ENCODE results near the gene AMN. TPM values are rescaled to one million over a fixed set of nuclear protein-coding genes. Genes with fewer than 3 reads are reported as not detected.
A peak's percentile ranks its signal among the peaks of the same experiment; 100 is the strongest.

AMN gene
- total RNA-seq, 1 experiment from 2014 or later, result not detected

DNA sequence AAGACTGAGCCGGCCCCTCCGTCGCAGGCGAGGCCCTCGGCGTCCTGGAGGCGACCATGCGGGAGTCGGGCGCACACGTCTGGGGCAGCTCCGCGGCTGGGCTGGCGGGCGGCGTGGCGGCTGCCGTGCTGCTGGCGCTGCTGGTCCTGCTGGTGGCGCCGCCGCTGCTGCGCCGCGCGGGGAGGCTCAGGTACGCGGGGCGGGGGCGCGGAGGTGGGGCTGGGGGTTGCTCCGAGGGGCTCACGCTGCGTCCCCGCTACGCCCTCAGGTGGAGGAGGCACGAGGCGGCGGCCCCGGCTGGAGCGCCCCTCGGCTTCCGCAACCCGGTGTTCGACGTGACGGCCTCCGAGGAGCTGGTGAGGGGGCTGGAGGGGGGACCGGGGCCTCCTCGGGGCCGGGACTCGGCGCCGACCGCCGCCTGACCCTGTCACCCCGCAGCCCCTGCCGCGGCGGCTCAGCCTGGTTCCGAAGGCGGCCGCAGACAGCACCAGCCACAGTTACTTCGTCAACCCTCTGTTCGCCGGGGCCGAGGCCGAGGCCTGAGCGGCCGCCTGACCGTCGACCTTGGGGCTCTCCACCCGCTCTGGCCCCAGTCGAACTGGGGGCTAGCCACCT is 7.8 kb downstream of the AMN start:
- no peak for TF ChIP-seq CTCF (IDR thresholded peaks at IDR 0.05; ENCODE audit: unreplicated experiment)
- no peak for DNase-seq (ENCODE audit: unreplicated experiment)
- ChIA-PET POLR2A (no interaction called here), CTCF (no interaction called here)
- Mint-ChIP-seq H3K27ac (ENCODE audit: low read depth, unreplicated experiment) (no peak overlapping the region), H3K4me3 (ENCODE audit: unreplicated experiment) (no peak overlapping the region), H3K27me3 (ENCODE audit: insufficient read depth, unreplicated experiment) (no peaks in the 10 kb centered on the region), H3K9me3 (ENCODE audit: unreplicated experiment) (no peaks in the 10 kb centered on the region), H3K36me3 (ENCODE audit: insufficient read depth, unreplicated experiment) (peaks cover 21% of the 10 kb centered on the region), H3K4me1 (ENCODE audit: insufficient read depth, unreplicated experiment) (peaks cover 12% of the 10 kb centered on the region)
- intact Hi-C loops (cut with micrococcal nuclease), result no loop called here
- no TSS peak for BruUV-seq (replicated peaks)

DNA sequence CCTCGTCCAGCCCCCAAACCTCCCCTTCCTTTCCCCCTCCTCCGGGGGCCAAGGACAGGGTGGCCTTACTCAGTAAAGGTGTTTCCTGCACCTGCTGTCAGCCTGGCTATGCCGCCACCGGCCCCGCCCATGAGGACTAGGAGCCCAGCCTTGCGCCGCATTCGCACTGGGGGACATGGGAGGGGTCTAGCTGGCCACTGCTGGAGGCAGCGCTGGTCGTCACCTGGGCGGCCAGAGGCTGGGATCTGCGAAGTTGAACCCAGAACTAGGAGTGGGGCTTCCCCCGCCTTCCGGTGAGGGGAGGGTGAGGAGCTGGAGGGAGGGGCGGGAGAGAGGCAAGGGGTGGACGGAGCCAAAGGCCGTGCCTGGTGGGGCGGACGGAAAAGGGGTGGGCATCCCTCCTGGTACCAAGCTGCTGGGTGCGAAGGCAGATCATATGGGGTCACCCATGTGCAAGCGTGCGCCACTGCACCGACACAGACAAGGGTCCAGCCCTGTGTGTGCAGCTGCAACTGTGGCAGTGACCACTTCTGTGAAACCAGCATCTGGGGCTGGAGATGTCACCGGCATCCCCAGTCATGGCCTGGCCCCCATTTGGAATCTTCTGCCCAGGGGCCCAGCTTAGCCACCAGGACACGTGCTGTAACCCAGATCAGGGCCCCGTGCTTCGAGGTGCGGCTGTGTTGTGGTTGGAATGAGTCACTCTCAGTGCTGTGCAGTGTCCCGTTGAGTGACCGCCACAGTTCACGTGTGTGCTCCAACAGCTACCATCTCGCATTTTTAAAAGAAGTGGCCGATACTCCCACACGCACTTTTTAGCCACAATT is 8.5 kb downstream of the AMN start:
- Mint-ChIP-seq H3K27me3 (ENCODE audit: insufficient read depth, unreplicated experiment) (no peaks in the 10 kb centered on the region), H3K4me3 (ENCODE audit: unreplicated experiment) (no peak overlapping the region), H3K36me3 (ENCODE audit: insufficient read depth, unreplicated experiment) (peaks cover 27% of the 10 kb centered on the region), H3K4me1 (ENCODE audit: insufficient read depth, unreplicated experiment) (peaks cover 12% of the 10 kb centered on the region), H3K27ac (ENCODE audit: low read depth, unreplicated experiment) (no peak overlapping the region), H3K9me3 (ENCODE audit: unreplicated experiment) (no peaks in the 10 kb centered on the region)
- DNase-seq (ENCODE audit: unreplicated experiment), result peak; percentile 65
- ChIA-PET POLR2A (no interaction called here), CTCF (interaction anchor here (1.0 to 1.3 kb wide), 2 partner anchors 9 to 45 kb away, joined by 3 read pairs; no protein-coding TSS in a partner anchor)
- intact Hi-C loops (cut with micrococcal nuclease), result no loop called here
- BruUV-seq (replicated peaks), result no TSS peak
- TF ChIP-seq CTCF (IDR thresholded peaks at IDR 0.05; ENCODE audit: unreplicated experiment), result no peak

DNA sequence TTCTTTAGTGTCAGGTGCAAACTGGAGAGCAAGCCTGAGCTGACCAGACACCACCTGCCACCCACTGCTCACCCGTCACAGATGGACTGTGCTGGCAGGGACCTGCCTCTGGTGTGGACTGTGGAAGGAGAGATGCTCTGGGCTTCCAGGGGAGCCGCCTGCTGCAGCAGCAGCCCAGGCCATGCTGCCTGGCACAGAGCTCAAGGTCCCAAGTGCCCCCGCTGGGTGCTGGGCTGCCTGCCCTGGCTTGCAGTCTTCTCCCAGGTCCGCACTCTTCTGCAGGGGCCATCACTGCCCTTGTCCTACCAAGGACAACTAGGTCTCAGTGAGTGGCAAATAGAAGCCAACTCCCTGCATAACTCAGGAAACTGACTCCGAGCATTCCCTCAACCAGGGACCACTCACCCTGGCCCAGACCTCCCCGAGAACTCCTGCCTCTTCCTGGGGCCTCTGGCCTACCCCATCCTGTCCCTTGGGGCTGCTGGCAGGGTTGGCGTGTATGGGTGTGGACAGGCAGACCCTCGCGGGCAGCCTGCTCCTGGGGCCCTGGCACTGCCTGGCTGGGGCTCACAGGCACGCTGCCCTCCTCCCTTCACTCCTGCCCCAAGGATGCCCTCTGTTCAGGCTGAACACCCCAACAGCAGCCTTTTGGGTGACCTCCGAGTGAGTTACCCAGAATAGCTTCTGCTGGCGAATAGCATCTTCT is 9.3 kb downstream of the AMN start:
- BruUV-seq (replicated peaks), result no TSS peak
- CTCF ChIA-PET, result interaction anchor here (0.6 to 1.3 kb wide), 3 partner anchors 9 to 1973 kb away, joined by 3 to 4 read pairs (median 3); no protein-coding TSS in a partner anchor
- H3K36me3 Mint-ChIP-seq (ENCODE audit: insufficient read depth, unreplicated experiment), result peaks cover 28% of the 10 kb centered on the region
- H3K9me3 Mint-ChIP-seq (ENCODE audit: unreplicated experiment), result no peaks in the 10 kb centered on the region
- DNase-seq (ENCODE audit: unreplicated experiment), result no peak
- H3K4me1 Mint-ChIP-seq (ENCODE audit: insufficient read depth, unreplicated experiment), result peaks cover 12% of the 10 kb centered on the region
- H3K27me3 Mint-ChIP-seq (ENCODE audit: insufficient read depth, unreplicated experiment), result no peaks in the 10 kb centered on the region
- intact Hi-C loops (cut with micrococcal nuclease), result no loop called here
- no peak for TF ChIP-seq CTCF (IDR thresholded peaks at IDR 0.05; ENCODE audit: unreplicated experiment)
- no peak overlapping the region for H3K27ac Mint-ChIP-seq (ENCODE audit: low read depth, unreplicated experiment)
- POLR2A ChIA-PET, result no interaction called here
- no peak overlapping the region for H3K4me3 Mint-ChIP-seq (ENCODE audit: unreplicated experiment)

Data from MCF 10A (cell line).